NCI-H2081 treated with DMSO at 0.1 percent for 48 hours (cell line): Measurements from ENCODE around the gene IGFBP7.

Experiments
- DNase-seq: peaks from one replicate; lab custom pipeline; 2025; lab: John Stamatoyannopoulos, UW

Gene IGFBP7

DNA sequence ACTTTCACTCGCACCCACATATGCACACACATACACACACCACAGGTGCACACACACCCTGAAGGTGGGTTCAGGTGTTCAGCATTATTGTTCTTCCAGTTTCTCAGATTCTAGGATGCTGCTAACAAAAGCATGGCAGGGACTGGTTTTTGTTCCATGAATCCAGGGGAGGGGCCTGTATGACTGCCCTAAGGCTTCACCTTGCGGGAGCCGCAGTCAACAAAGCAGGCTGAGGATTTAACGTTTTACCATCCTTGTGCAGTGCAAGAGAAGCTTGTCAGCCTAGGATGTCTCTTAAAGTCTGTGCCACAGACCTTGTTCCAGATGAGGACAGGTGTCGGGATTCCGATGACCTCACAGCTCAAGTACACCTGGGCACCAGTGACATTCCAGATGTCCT, 69.7 kb downstream of the IGFBP7 start:
- DNase-seq = no peak

DNA sequence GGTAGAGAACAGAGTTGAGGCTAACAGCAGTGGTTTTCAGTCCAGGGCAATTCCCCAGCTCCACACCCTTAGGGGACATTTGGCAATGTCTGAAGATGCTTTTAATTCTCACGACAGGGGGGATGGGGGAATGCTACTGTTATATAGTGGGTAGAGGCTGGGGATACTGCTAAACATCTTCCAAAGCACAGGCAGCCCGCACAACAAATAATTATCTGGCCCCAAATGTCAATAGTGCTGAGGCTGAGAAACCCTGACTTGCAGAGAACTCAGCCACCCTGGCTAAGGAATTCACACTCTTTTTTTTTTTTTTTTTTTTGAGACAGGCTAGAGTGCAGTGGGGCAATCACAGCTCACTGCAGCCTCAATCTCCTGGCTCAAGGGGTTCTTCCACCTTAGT, 70.8 kb downstream of the IGFBP7 start:
- no peak for DNase-seq

DNA sequence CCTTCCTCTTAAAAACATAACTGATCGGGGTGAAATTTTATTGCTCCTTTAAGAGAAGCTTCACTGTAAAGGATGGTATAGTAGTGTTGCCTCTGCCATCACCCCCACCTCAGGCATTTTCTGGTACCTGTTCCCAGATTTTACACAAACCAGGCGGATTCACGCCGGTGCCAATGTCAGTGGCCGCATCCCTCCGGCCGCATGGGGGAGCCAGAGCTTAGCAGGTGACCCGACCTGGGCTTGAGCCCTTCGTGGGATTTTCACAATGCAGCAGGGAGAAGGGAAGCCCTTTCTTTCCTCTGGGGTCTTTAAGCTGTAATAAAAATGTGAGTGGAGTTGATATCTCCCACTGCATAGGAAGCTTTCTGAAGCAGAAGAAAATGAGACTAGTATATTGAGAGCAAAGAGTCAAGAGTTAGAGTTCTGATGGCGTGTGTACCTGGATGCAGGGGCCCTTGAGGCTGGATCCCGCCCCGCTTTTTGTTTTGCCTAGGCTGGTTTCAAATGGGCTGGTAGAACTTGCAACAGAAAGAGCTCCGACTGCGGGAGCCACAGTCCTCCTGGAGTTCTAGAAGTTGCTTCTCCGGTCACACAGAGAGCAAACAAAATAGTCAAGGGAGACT, 72.1 kb downstream of the IGFBP7 start:
- no peak for DNase-seq

DNA sequence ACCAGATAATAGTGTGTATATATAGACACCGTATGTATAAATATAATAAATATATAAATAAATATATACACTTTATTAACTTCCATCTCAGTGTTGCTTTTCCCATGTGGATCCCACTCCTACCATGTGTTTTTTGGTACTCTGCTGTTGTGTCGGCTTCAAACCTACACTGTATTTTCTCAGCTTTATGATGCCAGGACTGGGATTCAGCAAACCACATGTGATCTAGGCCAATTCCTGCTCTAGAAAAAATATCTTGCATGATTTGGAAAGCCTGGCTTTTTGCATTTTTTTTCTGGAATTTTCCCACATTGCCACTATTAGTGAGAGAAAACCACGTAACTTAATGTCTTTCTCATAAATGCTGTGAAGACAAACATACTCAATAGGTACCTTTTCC, 75.7 kb downstream of the IGFBP7 start:
- DNase-seq = no peak

DNA sequence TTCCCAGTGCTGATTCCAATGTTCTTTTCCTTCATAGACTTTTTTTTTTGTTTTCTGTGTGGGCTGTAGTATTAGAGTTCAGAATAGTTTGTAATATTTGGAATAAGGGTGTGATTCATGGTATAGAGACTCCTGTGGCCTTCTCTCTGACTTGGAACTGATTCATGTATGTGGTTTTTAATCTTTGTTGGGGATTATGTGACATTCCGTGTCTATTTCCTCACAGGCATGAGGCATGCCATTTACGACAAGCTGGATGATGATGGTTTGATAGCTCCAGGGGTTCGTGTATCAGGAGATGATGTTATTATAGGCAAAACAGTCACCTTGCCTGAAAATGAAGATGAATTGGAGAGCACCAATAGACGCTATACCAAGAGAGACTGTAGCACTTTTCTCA, 87.1 kb downstream of the IGFBP7 start:
- DNase-seq = no peak

DNA sequence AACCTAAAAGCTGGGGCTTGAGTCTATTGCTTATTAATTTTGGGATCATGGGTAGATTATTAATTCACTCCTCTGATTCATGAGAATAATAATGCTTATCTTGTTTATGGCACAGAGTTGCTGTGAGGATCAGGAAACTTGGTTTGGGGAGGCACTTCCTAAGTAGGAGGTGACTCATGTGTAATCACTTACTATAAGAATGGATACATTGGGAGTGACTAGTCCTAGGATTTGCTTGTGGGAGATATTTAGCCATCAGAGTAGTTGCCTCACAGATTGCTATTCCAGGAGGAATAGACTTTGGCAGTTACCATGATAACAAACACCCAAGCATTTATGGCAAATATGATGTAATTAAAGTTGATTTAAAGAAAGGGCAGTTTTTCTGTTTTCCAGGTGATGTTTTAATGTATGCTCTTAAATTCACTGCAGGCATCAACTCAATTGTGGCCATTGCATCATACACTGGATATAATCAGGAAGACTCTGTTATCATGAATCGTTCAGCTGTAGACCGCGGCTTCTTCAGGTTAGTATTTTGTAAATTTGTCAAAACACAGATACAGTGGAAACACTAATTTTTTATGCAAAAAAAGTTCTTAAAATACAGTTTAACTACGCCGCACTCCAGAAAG, 89.6 kb downstream of the IGFBP7 start:
- no peak for DNase-seq

DNA sequence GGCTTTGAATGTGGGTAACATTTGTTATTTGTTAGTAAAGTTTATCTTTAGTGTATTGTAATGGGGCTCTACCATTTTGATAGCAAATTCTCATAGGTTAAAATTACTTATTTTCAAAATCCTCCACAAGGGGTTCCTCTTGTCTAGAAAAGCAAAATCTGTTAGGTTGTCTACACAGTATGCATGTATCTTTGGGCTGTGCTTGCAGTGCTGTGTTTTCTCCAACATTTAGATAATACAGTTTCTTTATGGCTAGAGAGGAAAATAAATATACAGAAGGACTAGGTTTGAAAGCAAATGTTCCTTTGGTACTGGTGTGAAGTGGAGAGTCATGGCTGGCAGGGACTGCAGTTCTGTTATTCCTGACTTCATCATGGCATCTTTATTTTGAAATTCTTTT, 91.2 kb downstream of the IGFBP7 start:
- no peak for DNase-seq

DNA sequence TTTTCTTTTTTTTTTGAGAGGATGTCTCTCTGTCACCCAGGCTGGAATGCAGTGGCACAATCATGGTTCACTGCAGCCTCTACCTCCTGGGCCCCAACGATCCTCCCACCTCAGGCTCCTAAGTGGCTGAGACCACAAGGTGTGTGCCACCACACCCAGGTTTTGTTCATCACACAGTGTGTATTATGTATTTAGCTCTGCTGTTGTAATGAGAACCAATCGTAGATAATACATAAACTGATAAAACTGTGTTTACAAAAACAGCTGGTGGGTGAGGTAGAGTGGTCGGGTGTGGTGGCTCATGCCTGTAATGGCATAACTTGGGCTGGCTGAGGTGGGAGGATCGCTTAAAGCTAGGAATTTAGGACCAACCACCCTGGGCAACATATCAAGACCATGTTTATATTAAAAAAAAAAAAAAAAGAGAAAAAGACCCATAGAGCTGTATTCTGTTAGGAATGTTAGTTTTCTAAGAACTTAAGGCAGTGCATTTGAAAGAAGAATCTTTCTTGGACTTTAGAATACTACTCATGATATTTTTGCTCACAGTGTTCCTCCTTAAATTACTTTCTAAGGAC, 96.6 kb downstream of the IGFBP7 start:
- DNase-seq = no peak

DNA sequence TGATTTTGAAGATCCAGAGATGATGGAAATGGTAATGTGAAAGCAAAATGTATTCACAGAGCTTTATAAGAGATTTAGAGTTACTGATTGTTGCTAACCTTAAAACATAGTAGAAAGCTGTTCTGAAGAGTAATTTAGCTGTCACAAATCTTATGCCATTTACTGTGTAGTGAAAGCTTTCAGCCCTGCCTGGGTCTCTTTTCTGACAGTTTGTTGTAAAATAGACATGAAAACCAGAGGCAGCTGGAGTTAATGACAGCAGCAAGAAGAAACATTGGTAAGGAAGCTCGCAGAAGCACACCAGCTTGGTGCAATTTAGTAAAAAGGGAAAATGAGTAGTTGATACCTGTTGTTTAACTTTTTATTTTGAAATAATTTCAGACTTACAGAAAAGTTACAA, 110.4 kb downstream of the IGFBP7 start:
- DNase-seq = no peak

DNA sequence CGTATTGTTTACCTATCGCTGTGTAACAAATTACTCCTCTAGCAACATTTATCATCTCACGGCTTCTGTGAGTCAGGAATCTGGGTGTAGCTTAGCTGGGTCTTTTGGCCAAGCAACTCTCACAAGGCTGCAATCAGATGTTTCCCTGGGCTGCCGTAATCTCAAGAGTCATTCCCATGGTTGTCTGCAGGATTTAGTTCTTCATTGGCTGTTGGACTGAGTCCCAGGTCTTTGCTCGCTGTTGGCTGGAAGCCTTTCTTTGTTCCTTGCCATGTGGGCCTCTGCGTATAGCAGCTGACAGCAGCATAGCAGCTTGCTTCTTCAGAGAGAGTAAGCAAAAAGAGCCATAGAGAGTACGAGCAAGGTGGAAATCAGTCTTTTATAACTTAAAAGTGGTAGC, 114.7 kb downstream of the IGFBP7 start:
- DNase-seq = no peak

DNA sequence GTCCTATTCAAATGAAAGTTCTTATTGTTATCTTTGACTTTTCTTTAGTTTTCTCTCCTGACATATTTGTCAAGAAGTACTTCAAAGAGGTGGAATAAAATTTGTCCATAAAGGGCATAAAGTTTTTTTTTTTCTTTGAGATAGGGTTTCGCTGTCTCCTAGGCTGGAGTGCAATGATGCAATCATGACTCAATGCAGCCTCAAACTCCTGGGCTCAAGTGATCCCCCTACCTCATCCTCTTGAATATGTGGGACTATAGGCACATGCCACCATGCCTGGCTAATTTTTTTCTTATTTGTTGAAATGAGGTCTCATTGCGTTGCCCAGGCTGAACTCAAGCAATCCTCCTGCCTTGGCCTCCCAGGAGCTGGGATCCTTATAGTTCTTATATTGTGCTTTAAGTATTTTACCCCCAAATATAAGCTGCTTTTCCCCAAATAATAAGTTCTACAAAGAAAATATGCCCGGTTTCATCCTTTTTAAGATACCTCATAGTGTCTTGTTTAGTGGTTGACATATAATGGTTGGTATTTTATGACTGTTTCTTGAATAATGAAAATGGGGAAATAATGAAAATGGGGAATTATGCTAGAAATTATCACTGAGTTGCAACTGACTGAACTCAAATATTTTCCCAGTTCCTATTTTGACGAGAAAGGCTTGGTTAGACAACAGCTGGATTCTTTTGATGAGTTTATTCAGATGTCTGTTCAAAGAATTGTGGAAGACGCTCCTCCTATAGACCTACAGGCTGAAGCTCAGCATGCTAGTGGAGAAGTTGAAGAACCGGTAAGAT, 119.9 kb downstream of the IGFBP7 start:
- no peak for DNase-seq

DNA sequence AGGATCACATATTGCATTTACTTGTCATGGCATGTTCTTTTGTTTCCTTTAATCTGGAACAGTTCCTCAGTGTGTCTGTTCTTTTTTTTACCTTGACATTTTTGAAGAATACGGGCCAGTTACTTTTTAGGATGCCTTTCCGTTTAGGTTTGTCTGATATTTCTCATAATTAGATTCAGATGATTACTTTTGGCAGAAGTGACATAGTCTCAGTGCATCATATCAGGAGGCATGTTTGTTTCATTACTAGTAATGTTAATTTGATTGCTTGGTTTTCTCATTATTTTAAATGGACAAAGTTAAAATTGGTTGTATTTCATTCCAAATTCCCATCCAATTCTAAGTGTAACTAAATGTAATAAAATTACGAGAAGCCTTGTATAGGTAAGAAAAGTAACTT, 123.2 kb downstream of the IGFBP7 start:
- DNase-seq = no peak

DNA sequence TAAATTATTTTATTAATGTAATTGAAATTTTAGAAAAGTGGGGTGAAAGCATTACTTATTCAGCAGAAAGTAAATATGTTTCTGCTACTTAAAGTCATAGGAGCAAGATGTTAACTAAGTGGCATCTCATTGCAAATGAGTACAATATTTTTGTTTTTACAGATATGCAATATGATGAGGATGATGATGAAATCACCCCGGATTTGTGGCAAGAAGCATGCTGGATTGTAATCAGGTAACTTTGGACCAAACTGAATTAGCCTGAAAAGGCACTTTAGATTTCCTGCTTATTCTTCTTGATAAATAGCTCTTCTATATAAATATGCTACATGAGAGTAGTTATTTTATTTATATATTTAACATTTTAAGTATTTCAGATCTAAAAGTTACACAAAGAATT, 124.0 kb downstream of the IGFBP7 start:
- DNase-seq = no peak

DNA sequence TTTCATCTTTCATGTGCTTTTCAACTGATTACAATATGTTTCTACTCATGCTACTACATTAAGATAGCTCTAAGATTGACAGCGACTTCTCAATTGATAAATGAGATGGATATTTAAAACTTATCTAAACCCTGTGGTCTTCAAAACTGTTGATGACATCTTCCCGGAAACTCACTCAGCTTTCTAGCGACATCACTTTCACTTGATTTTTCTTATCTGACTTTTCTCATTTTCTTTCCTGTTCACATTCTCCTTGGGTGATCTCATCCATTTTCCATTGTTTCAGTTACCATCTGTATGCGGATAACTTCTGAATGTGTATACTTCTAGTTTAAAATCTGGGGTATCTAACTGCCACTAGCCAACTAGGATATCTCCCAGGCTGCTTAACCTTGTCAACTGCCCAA, 128.4 kb downstream of the IGFBP7 start:
- no peak for DNase-seq
